Smooth muscle cell (in vitro differentiated cells): ENCODE data around the gene BPIFB3. TPM values are rescaled to one million over a fixed set of nuclear protein-coding genes. Genes with fewer than 3 reads are reported as not detected.

ENCODE experiments used
- DNase-seq: peaks from one replicate; lab custom pipeline; 2025; ENCODE audit not compliant: unreplicated experiment; lab: John Stamatoyannopoulos, UW
- H2AFZ ChIP-seq: fragments of 200-600 bp; sonication (generic); 2 replicates; pipeline ENCODE4 v1.6.0; 2016; ENCODE audit warnings: antibody characterized with exemption, low read depth, mild to moderate bottlenecking
- H3F3A ChIP-seq: fragments of 200-600 bp; sonication (generic); 2 replicates; pipeline ENCODE4 v1.6.0; 2017; ENCODE audit warnings: antibody characterized with exemption, low read depth
- H3K27ac ChIP-seq: fragments of 200-600 bp; sonication (generic); 2 replicates; pipeline ENCODE4 v1.5.1; 2016; ENCODE audit warnings: low read depth, mild to moderate bottlenecking
- H3K27me3 ChIP-seq: fragments of 200-600 bp; sonication (generic); 2 replicates; pipeline ENCODE4 v1.6.1; 2016; ENCODE audit warnings: low read depth, mild to moderate bottlenecking
- H3K36me3 ChIP-seq: fragments of 200-600 bp; sonication (generic); 2 replicates; pipeline ENCODE4 v1.5.1; 2016; ENCODE audit warnings: low read depth
- H3K4me1 ChIP-seq: fragments of 200-600 bp; sonication (generic); 2 replicates; pipeline ENCODE4 v1.5.1; 2016; ENCODE audit warnings: low read depth
- H3K4me2 ChIP-seq: fragments of 200-600 bp; sonication (generic); 2 replicates; pipeline ENCODE4 v1.6.0; 2016; ENCODE audit warnings: mild to moderate bottlenecking
- H3K4me3 ChIP-seq: fragments of 200-600 bp; sonication (generic); 2 replicates; pipeline ENCODE4 v1.5.1; 2016; ENCODE audit warnings: mild to moderate bottlenecking
- H3K79me2 ChIP-seq: fragments of 200-600 bp; sonication (generic); 2 replicates; pipeline ENCODE4 v1.6.0; 2016; ENCODE audit warnings: low read depth, mild to moderate bottlenecking
- H3K9ac ChIP-seq: fragments of 200-600 bp; sonication (generic); 2 replicates; pipeline ENCODE4 v1.6.0; 2016; ENCODE audit warnings: low read depth
- H3K9me3 ChIP-seq: fragments of 200-600 bp; sonication (generic); replicated peaks from 2 replicates; pipeline ENCODE4 v1.5.1; 2016; ENCODE audit warnings: low read depth
- H4K20me1 ChIP-seq: fragments of 200-600 bp; sonication (generic); 2 replicates; pipeline ENCODE4 v1.6.0; 2016; ENCODE audit warnings: low read depth
- WGBS: methylation state at CpG from one replicate; pipeline ENCODE4 v1.1.7; 2016; ENCODE audit warnings: low lambda C conversion rate; 5-methylcytosine and 5-hydroxymethylcytosine counted together
- polyA plus RNA-seq: library from polyadenylated mRNA; unstranded; fragments of >200 nt; fragmentation: Nextera tagmentation; extraction: Ambion mirVana; gene quantifications from 2 replicates; pipeline ENCODE4 v1.2.1, GENCODE V29; 2016
- total RNA-seq: library from RNA; depleted of rRNA; stranded (reverse); fragments of >200 nt; gene quantifications from 2 replicates; pipeline ENCODE4 v1.2.3, GENCODE V29; 2014
- TF ChIP-seq, protein P1 (sequence below): fragments of 200-600 bp; sonication (generic); IDR thresholded peaks from 2 replicates; pipeline ENCODE4 v1.5.1; 2017; ENCODE audit warnings: borderline replicate concordance, mild to moderate bottlenecking, antibody characterized with exemption; ENCODE audit not compliant: insufficient read depth, poor library complexity, severe bottlenecking

Gene BPIFB3
- total and polyA plus RNA-seq, 2 experiments from 2014 or later: not detected

GRCh38 chr20:33070111-33071053, 16.7 kb downstream of the BPIFB3 start:
- DNase-seq: no peak
- no peak overlapping the region for H2AFZ ChIP-seq
- no peaks in the 10 kb centered on the region for H3K4me1 ChIP-seq
- no peak overlapping the region for H3K27ac ChIP-seq
- TF ChIP-seq, protein P1, sequence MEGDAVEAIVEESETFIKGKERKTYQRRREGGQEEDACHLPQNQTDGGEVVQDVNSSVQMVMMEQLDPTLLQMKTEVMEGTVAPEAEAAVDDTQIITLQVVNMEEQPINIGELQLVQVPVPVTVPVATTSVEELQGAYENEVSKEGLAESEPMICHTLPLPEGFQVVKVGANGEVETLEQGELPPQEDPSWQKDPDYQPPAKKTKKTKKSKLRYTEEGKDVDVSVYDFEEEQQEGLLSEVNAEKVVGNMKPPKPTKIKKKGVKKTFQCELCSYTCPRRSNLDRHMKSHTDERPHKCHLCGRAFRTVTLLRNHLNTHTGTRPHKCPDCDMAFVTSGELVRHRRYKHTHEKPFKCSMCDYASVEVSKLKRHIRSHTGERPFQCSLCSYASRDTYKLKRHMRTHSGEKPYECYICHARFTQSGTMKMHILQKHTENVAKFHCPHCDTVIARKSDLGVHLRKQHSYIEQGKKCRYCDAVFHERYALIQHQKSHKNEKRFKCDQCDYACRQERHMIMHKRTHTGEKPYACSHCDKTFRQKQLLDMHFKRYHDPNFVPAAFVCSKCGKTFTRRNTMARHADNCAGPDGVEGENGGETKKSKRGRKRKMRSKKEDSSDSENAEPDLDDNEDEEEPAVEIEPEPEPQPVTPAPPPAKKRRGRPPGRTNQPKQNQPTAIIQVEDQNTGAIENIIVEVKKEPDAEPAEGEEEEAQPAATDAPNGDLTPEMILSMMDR: no peak
- H3K79me2 ChIP-seq: no peaks in the 10 kb centered on the region
- no peak overlapping the region for H3K9ac ChIP-seq
- H3K4me3 ChIP-seq: no peak overlapping the region
- no peaks in the 10 kb centered on the region for H3K9me3 ChIP-seq
- no peaks in the 10 kb centered on the region for H3K36me3 ChIP-seq
- no peaks in the 10 kb centered on the region for H3F3A ChIP-seq
- peaks cover 5% of the 10 kb centered on the region for H3K27me3 ChIP-seq
- no peaks in the 10 kb centered on the region for H4K20me1 ChIP-seq
- no peak overlapping the region for H3K4me2 ChIP-seq
- 91% methylated on average over 19 of the region's 19 CpGs for WGBS

GRCh38 chr20:33071198-33071597, 17.5 kb downstream of the BPIFB3 start:
- DNase-seq: no peak
- Histone ChIP-seq H3K4me1 (no peaks in the 10 kb centered on the region), H3K9me3 (no peaks in the 10 kb centered on the region), H3K9ac (no peak overlapping the region), H3K4me2 (no peak overlapping the region), H4K20me1 (no peaks in the 10 kb centered on the region), H3K79me2 (no peaks in the 10 kb centered on the region), H2AFZ (no peak overlapping the region), H3K4me3 (no peak overlapping the region), H3K27ac (no peak overlapping the region), H3F3A (no peaks in the 10 kb centered on the region), H3K36me3 (no peaks in the 10 kb centered on the region), H3K27me3 (peaks cover 5% of the 10 kb centered on the region)
- WGBS: 98% methylated on average over 5 of the region's 5 CpGs
- TF ChIP-seq, protein P1: no peak

DNA sequence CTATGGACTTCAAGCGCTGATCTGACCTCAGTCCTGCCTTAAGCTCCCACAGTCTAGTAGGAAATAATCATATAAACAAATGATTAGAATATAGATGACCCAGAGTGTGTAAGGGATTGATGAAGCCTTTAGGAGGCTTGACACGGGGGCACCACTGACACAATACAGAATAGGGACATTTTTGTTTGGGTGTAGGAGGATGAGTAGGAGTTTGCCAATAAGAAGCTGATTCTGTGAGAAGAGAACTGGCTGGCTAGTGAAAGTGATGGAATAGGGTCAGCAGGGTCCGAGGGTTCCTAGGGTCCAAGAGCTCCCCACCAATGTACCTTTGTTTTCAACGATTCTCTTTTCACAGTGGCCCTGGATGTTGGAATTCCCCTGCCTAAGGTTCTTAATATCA, 18.7 kb downstream of the BPIFB3 start:
- no peak overlapping the region for H3K27ac ChIP-seq
- no peak overlapping the region for H3K4me2 ChIP-seq
- 91% methylated on average over 4 of the region's 4 CpGs for WGBS
- H3K4me3 ChIP-seq: no peak overlapping the region
- H3K9ac ChIP-seq: no peak overlapping the region
- no peak overlapping the region for H2AFZ ChIP-seq
- H3F3A ChIP-seq: no peaks in the 10 kb centered on the region
- no peaks in the 10 kb centered on the region for H4K20me1 ChIP-seq
- no peaks in the 10 kb centered on the region for H3K4me1 ChIP-seq
- no peaks in the 10 kb centered on the region for H3K9me3 ChIP-seq
- no peaks in the 10 kb centered on the region for H3K36me3 ChIP-seq
- H3K27me3 ChIP-seq: peaks cover 5% of the 10 kb centered on the region
- no peak for DNase-seq
- no peaks in the 10 kb centered on the region for H3K79me2 ChIP-seq
- TF ChIP-seq, protein P1: no peak

GRCh38 chr20:33072813-33073212, 19.1 kb downstream of the BPIFB3 start:
- H3K27me3 ChIP-seq: peaks cover 5% of the 10 kb centered on the region
- DNase-seq: no peak

More at GRCh38 chr20:33072813-33073212, 19.1 kb downstream of the BPIFB3 start:
- TF ChIP-seq, protein P1: no peak
- no peaks in the 10 kb centered on the region for H3K9me3 ChIP-seq
- no peak overlapping the region for H3K9ac ChIP-seq
- no peak overlapping the region for H3K4me3 ChIP-seq
- H4K20me1 ChIP-seq: no peaks in the 10 kb centered on the region
- no peak overlapping the region for H2AFZ ChIP-seq
- no peak overlapping the region for H3K27ac ChIP-seq
- H3K79me2 ChIP-seq: no peaks in the 10 kb centered on the region
- no peaks in the 10 kb centered on the region for H3K4me1 ChIP-seq
- H3F3A ChIP-seq: no peaks in the 10 kb centered on the region
- 92% methylated on average over 2 of the region's 2 CpGs for WGBS
- no peak overlapping the region for H3K4me2 ChIP-seq
- H3K36me3 ChIP-seq: no peaks in the 10 kb centered on the region
